Activated naive CD4-positive, alpha-beta T cell treated with anti-CD3 and anti-CD28 coated beads, Interleukin-2, amount 10 ng/mL, durations not matched to agents 7 days and 5 days (primary cell): Measurements from ENCODE around the gene IPP.

Experiments used
- CTCF ChIA-PET: fragments of 350-600 bp; sonication (Branson Sonifier 250); formaldehyde crosslinking; loops from one replicate; lab custom pipeline; 2021; ENCODE audit warnings: antibody characterized with exemption; lab: Charles Lee
- DNase-seq: peaks from one replicate; pipeline ENCODE4 v3.0.0-alpha.2; 2020
- H3K27ac Mint-ChIP-seq: one replicate; pipeline ENCODE4 v1.8.0; 2021; ENCODE audit warnings: mild to moderate bottlenecking, moderate library complexity, mixed read lengths
- H3K27me3 Mint-ChIP-seq: one replicate; pipeline ENCODE4 v1.8.0; 2021; ENCODE audit warnings: mild to moderate bottlenecking, mixed read lengths
- H3K36me3 Mint-ChIP-seq: one replicate; pipeline ENCODE4 v1.8.0; 2021; ENCODE audit warnings: mixed read lengths
- H3K4me1 Mint-ChIP-seq: one replicate; pipeline ENCODE4 v1.8.0; 2021; ENCODE audit warnings: mixed read lengths
- H3K4me3 Mint-ChIP-seq: one replicate; pipeline ENCODE4 v1.8.0; 2021; ENCODE audit warnings: mild to moderate bottlenecking, moderate library complexity, mixed read lengths
- H3K9me3 Mint-ChIP-seq: one replicate; pipeline ENCODE4 v1.8.0; 2021; ENCODE audit warnings: mixed read lengths

The IPP gene

DNA sequence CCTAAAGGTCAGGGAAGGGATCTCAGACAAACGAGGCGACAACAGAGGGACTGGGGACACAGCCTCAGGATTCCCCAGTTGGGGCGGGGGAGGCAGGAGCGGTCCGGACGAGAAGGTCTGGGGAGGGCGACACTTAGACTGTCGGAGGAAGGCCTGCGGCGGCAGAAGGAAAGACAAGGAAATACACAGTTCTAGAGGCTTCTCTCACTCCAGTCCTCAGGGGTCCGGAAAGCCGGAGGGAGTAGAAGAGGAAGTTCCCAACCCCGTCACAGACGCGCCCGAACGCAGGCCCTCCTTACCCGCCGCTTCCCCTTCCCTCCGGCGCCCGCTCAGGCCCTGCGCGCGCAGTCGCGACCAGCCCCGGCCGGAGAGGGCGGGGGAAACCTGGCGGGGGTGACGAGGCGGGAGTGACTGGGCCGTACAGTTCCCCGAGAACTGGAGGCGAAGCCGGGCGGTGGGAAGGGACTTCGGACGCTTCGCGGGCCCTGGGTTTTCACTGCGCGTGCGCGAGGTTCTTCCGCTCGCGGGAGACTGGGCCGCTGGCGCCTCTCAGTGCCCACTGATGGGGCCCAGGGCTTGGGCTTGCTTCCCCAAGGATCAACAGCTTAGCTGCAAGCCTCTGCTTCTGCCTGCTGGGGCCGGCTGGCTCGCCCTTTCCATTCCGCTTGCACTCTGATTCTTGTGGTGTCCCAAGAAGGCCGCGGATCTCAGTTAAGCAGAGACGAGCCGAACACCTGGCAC is at the start of gene IPP:
TSS of gene IPP (minus strand) at position 356 of the 741 bp plus-strand sequence. CDS start 4,242 bp downstream, outside the sequence.
- peak within 1 kb of the TSS; percentile 98 for H3K4me3 Mint-ChIP-seq
- H3K4me1 Mint-ChIP-seq, result peaks cover 31% of the 10 kb centered on the region
- peak; percentile 96 for DNase-seq
- H3K27me3 Mint-ChIP-seq, result no peaks in the 10 kb centered on the region
- H3K36me3 Mint-ChIP-seq, result peaks cover 9% of the 10 kb centered on the region
- peaks cover 19% of the 10 kb centered on the region for H3K9me3 Mint-ChIP-seq
- CTCF ChIA-PET, result no interaction called here
- H3K27ac Mint-ChIP-seq, result peak within 1 kb of the TSS; percentile 98

DNA sequence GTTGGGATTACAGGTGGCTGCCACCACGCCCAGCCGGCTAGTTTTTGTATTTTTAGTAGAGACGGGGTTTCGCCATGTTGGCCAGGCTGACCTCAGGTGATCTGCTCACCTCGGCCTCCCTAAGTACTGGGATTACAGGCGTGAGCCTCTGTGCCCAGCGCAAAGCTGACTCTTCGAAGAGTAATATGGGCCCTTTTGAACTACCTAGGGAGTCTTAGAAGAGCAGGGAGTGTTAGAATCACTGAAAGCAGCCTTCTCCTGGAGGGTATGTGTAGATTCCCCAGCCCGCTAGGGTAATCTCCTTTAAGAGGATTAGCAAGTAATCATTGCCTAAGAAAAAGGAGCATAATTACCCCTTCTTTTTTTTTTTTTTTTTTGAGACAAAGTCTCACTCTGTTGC is 46.5 kb upstream of the IPP start:
- CTCF ChIA-PET, result no interaction called here

DNA sequence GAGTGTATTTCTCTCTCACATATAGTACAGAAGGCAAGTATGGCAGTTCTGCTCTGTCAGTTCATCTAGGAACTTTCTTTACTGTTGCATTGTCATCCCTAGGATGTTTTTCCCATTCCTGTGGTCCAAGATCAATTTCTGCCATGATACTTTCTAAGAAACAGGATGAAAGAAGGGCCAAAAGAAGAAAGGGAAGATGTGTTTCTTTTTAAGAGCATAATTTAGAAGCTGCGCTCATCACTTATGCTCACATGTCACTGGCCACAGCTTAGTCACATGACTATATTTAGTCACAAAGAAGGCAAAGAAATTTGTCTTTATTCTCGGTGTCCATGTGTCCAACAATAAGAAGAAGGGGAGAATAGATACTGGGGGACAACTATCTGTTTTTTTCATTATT is 45.9 kb upstream of the IPP start:
- no peaks in the 10 kb centered on the region for H3K36me3 Mint-ChIP-seq
- H3K27me3 Mint-ChIP-seq, result peaks cover 49% of the 10 kb centered on the region
- DNase-seq, result no peak
- H3K9me3 Mint-ChIP-seq, result no peaks in the 10 kb centered on the region
- H3K4me1 Mint-ChIP-seq, result no peaks in the 10 kb centered on the region
- CTCF ChIA-PET, result no interaction called here
- H3K4me3 Mint-ChIP-seq, result no peak overlapping the region
- no peak overlapping the region for H3K27ac Mint-ChIP-seq

More for the DNA sequence above, 46.5 kb upstream of the IPP start:
- DNase-seq, result no peak
- Mint-ChIP-seq H3K27ac (no peak overlapping the region), H3K9me3 (no peaks in the 10 kb centered on the region), H3K27me3 (peaks cover 44% of the 10 kb centered on the region), H3K4me1 (peaks cover under 1% of the 10 kb centered on the region), H3K4me3 (no peak overlapping the region), H3K36me3 (no peaks in the 10 kb centered on the region)

DNA sequence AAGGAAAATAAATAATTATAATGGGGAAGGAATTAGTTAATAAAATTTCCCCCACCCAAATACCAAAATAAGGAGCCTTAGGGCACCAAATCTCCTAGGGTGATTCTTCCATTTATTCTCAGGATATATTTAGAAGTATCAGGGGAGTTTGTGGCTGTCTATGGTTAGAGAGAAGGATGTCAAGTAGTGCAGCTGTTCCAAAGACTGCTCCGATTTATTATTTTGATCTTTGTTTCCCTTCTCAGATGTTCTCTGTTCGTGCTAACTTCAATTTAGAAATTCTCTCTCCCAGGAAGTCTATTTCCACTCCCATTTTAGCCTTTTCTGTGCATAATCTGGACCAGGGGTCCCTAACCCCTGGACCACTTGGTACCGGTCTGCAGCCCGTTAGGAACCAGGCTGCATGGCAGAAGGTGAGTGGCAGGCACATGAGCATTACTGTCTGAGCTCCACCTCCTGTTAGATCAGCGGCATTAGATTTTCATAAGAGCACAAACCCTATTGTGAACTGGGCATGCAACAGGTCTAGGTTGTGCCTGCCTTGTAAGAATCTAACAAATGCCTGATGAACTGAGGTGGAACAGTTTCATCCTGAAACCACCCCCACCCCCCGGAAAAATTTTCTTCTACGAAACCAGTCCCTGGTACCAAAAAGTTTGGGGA is 43.6 kb upstream of the IPP start:
- Mint-ChIP-seq H3K4me1 (no peaks in the 10 kb centered on the region), H3K36me3 (no peaks in the 10 kb centered on the region), H3K27ac (no peak overlapping the region), H3K27me3 (peaks cover 58% of the 10 kb centered on the region), H3K4me3 (no peak overlapping the region), H3K9me3 (no peaks in the 10 kb centered on the region)
- no peak for DNase-seq
- CTCF ChIA-PET, result no interaction called here

DNA sequence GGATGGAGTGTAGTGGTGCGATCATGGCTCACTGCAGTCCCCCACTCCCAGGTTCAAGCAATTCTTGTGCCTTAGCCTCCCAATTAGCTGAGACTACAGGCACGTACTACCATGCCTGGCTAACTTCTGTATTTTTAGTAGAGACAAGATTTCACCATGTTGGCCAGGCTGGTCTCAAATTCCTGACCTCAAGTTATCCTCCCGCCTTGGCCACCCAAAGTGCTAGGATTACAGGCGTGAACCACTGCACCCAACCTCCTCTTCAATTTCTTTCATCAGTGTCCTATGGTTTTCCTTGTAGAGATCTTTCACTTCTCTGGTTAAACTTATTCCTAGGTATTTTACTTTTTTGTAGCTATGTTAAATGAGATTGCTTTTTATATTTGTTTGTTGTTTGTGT is 42.3 kb upstream of the IPP start:
- CTCF ChIA-PET, result no interaction called here
- DNase-seq, result no peak
- Mint-ChIP-seq H3K4me3 (no peak overlapping the region), H3K9me3 (no peaks in the 10 kb centered on the region), H3K27ac (no peak overlapping the region), H3K36me3 (no peaks in the 10 kb centered on the region), H3K4me1 (peaks cover 1% of the 10 kb centered on the region), H3K27me3 (peaks cover 64% of the 10 kb centered on the region)

DNA sequence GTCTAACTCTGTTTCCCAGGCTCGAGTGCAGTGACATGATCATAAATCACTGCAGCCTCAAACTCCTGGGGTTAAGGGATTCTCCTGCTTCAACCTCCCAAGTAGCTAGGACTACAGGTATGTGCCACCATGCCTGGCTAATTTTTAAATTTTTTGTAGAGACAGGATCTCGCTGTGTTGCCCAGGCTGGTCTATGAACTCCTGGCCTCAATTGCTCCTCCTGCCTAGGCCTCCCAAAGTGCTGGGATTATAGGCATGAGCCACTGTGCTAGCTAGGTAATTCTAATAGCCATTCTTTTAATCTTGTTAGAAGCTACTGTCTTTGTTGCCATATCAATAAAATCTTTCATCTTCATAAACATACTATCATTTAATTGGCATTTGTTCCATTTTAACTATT is 39.1 kb upstream of the IPP start:
- H3K27me3 Mint-ChIP-seq, result peaks cover 76% of the 10 kb centered on the region
- H3K36me3 Mint-ChIP-seq, result peaks cover 2% of the 10 kb centered on the region
- CTCF ChIA-PET, result no interaction called here
- H3K4me1 Mint-ChIP-seq, result peaks cover 24% of the 10 kb centered on the region
- peaks cover 2% of the 10 kb centered on the region for H3K9me3 Mint-ChIP-seq
- no peak overlapping the region for H3K27ac Mint-ChIP-seq
- no peak for DNase-seq
- H3K4me3 Mint-ChIP-seq, result no peak overlapping the region

DNA sequence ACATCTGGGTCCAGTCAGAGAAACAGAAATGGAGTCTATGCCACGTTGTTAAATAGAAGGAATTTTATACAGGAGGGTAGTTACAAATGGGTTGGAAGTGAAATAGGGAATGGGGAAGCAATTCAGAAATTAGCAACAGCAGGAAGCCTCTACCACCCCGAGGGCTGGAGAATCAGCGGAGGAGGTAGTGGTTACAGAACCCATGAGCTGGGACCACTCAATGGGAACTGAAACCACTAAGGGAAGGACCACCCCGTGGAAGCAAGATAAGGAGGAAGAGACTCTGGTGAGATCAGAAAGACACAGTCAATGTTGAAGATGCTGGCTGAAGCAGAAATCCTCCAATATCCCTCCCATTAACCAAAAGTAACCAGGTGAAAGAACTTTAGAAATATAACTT is 37.5 kb upstream of the IPP start:
- peaks cover 79% of the 10 kb centered on the region for H3K27me3 Mint-ChIP-seq
- peaks cover 2% of the 10 kb centered on the region for H3K9me3 Mint-ChIP-seq
- CTCF ChIA-PET, result no interaction called here
- peaks cover 26% of the 10 kb centered on the region for H3K4me1 Mint-ChIP-seq
- peaks cover 2% of the 10 kb centered on the region for H3K36me3 Mint-ChIP-seq
- no peak overlapping the region for H3K27ac Mint-ChIP-seq
- DNase-seq, result no peak
- H3K4me3 Mint-ChIP-seq, result no peak overlapping the region

DNA sequence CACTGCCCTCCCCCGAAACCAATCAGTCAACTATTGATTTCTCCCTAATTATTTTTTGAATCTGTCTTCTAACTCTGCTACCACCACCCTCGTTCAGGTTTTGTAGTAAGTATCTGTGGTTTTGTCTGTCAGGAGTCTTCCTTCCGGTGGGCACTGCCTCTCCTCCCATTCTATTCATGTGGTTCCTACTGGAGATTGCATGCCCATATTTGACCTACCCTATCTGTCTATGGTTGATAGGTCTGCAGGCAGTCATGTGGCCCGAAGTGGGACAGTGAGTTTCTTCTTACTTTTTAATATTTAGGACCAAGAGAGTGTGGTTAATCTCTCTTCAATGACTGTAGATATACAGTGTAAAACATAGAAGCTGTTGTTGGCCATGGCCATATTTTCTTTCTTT is 35.1 kb upstream of the IPP start:
- Mint-ChIP-seq H3K4me3 (peak overlapping the region; percentile 49), H3K36me3 (peaks cover 2% of the 10 kb centered on the region), H3K27ac (peak overlapping the region; percentile 19), H3K4me1 (peaks cover 26% of the 10 kb centered on the region), H3K27me3 (peaks cover 85% of the 10 kb centered on the region), H3K9me3 (peaks cover 2% of the 10 kb centered on the region)
- peak; percentile 75 for DNase-seq
- CTCF ChIA-PET, result interaction anchor here (0.7 kb wide), 1 partner anchor 197 kb away, joined by 3 read pairs; no protein-coding TSS in a partner anchor

DNA sequence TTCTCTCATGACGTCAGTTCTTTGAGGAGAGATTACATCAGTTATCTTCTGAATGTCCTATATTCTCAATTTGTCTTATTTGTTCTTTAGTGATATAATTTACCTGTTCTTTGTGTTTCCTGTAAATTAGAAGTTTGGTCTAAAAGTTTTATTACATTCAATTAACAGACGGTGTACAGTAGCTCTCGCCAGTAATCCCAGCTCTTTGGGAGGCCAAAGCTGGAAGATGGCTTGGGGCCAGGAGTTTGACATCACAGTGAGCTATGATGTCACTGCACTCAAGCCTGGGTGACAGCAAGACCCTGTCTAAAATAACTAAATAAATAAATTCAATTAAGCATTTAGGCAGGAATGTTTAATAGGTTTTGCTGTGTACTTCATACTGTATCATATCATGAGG is 25.3 kb upstream of the IPP start:
- DNase-seq, result no peak
- Mint-ChIP-seq H3K4me3 (no peak overlapping the region), H3K27me3 (peaks cover 20% of the 10 kb centered on the region), H3K9me3 (no peaks in the 10 kb centered on the region), H3K27ac (no peak overlapping the region), H3K4me1 (no peaks in the 10 kb centered on the region), H3K36me3 (no peaks in the 10 kb centered on the region)
- CTCF ChIA-PET, result no interaction called here

DNA sequence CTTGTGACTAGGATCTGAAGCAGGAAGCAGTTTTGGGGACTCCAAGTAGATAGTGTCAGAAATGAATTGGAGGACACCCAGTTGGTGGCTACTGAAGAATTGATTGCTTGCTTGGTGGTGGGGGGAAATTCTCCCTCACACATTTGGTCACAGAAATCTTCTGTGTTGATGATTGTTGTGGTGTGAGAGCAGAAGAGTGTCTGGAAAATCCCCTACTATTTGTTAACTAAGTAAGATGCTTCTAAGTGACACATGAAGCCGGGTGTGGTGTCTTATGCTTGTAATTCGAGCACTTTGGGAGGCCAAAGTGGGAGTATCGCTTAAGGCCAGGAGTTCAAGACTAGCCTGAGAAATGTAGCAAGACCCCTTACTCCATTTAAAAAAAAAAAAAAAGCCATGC is 22.5 kb upstream of the IPP start:
- CTCF ChIA-PET, result no interaction called here
- Mint-ChIP-seq H3K27ac (no peak overlapping the region), H3K9me3 (no peaks in the 10 kb centered on the region), H3K4me1 (no peaks in the 10 kb centered on the region), H3K36me3 (no peaks in the 10 kb centered on the region), H3K4me3 (no peak overlapping the region), H3K27me3 (peaks cover 15% of the 10 kb centered on the region)
- DNase-seq, result no peak

DNA sequence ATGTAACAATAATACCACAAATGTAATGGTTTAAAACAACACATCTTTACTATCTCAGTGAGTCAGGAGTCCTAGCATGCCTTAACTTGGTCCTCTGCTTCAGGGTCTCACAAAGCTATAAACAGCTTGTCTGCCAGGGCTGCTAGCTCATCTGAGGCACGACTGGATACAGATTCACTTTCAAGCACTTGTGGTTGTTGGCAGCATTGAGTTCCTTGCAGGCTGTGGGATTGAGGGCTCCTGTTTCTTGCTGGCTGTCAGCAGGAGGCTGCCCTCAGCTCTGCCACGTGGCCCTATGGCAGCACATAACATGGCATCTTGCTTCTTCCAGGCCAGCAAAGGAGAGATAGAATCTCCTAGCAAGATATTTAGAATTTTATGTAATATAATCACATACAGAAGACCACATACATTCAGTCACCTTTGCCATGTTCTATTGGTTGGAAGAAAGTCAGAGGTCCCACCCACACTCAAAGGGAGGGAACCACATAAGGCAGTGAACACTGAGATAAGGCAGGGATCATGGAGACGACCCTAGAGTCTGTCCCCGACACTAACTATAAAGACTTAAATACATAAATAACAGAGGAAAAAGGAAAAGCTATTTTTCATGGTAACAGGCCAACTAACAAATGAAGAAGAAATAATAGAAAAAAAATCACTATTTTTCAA is 18.9 kb upstream of the IPP start:
- no peak for DNase-seq

DNA sequence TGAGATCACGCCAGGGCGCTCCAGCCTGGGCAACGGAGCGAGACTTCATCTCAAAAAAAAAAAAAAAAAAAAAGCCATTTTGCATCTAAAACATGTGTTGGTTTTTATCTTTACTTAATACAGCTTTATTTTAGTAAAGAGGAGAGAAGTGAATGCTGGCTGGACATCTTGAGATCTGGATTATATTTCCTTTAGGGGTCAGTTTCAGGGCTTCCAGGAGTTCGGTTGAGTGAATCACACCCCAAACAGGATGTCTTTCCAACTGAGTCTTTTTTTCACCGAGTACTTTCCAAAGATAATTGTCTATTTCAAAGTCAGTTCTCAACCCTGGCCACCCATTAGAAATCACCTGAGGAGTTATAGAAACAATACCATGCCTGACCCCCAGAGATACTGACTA is 16.6 kb upstream of the IPP start:
- DNase-seq, result no peak
- Mint-ChIP-seq H3K27ac (no peak overlapping the region), H3K4me1 (no peaks in the 10 kb centered on the region), H3K36me3 (no peaks in the 10 kb centered on the region), H3K27me3 (peaks cover 5% of the 10 kb centered on the region), H3K9me3 (no peaks in the 10 kb centered on the region), H3K4me3 (no peak overlapping the region)
- CTCF ChIA-PET, result no interaction called here

More for the DNA sequence above, 18.9 kb upstream of the IPP start:
- Mint-ChIP-seq H3K27me3 (peaks cover 13% of the 10 kb centered on the region), H3K36me3 (no peaks in the 10 kb centered on the region), H3K27ac (no peak overlapping the region), H3K4me1 (no peaks in the 10 kb centered on the region), H3K4me3 (no peak overlapping the region), H3K9me3 (no peaks in the 10 kb centered on the region)
- CTCF ChIA-PET, result no interaction called here

DNA sequence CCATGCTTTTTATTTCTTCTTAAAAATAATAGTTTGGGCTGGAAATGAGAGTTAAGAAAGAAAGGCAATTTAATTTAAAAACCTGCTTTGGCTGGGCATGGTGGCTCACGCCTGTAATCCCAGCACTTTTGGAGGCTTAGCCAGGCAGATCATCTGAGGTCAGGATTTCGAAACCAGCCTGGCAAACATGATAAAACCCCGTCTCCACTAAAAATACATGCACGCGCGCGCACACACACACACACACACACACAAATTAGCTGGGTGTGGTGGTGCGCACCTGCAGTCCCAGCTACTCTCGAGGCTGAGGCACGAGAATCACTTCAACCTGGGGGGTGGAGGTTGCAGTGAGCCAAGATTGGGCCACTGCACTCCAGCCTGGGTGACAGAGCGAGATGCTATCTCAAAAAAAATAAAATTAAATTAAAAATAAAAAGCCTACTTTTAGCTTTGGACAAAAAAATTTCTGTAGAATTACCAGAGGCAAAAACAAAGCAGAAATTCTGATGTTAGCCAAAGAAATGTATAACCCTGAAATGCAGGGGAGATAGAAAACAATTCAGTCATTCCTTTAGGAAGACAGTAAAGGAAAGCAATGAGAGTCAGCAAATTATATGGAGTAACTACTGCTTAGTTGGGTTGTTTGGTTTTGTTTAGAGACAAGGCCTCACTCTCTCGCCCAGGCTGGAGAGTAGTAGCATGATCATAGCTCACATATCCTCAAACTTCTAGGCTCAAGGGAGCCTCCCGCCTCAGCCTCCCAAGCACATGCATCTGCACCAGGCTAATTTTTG is 15.7 kb upstream of the IPP start:
- Mint-ChIP-seq H3K27me3 (peaks cover 12% of the 10 kb centered on the region), H3K9me3 (no peaks in the 10 kb centered on the region), H3K4me3 (no peak overlapping the region), H3K4me1 (no peaks in the 10 kb centered on the region), H3K36me3 (no peaks in the 10 kb centered on the region), H3K27ac (no peak overlapping the region)
- CTCF ChIA-PET, result no interaction called here
- no peak for DNase-seq

DNA sequence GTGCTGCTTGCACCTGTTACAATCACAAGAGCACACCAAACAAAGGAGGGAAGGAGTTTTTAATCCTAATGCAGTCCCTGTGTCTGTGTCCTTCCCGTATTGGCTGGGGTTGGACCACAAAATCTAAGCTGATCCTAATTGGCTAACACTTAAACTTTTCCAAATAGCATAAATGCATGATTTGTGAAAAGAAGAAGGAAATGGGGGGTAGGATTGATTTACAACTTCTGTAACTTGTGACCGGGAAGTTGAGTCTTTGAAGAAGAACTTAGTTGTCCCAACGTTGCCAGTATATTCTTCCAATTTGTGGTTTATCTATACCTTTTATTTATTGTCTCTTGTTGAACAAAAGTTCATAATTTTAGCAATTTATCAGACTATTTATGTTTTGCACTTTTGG is 11.8 kb upstream of the IPP start:
- H3K4me3 Mint-ChIP-seq, result no peak overlapping the region
- peaks cover 29% of the 10 kb centered on the region for H3K27me3 Mint-ChIP-seq
- DNase-seq, result no peak
- CTCF ChIA-PET, result no interaction called here
- no peak overlapping the region for H3K27ac Mint-ChIP-seq
- no peaks in the 10 kb centered on the region for H3K4me1 Mint-ChIP-seq
- H3K36me3 Mint-ChIP-seq, result no peaks in the 10 kb centered on the region
- no peaks in the 10 kb centered on the region for H3K9me3 Mint-ChIP-seq
